ENCODE measurements around the gene ENTHD1. TPM values are rescaled to one million over a fixed set of nuclear protein-coding genes. Genes with fewer than 3 reads are reported as not detected.

The ENTHD1 gene
- total RNA-seq, 2 donors from 2014 or later, result 0.09 to 5.1 TPM

GRCh38 chr22:39935116-39935515 is 41.6 kb upstream of the ENTHD1 start:
- H3K36me3 ChIP-seq, result no peaks in the 10 kb centered on the region
- H3K9me3 ChIP-seq, result no peaks in the 10 kb centered on the region
- TF ChIP-seq POLR2AphosphoS5 (IDR thresholded peaks at IDR 0.05) (no peak), POLR2A (IDR thresholded peaks at IDR 0.05) (no peak), CTCF (IDR thresholded peaks at IDR 0.05) (no peak)
- H3K4me3 ChIP-seq, result no peak overlapping the region
- no peak overlapping the region for H3K27ac ChIP-seq
- no peaks in the 10 kb centered on the region for H3K27me3 ChIP-seq (replicated peaks; ENCODE audit: insufficient read depth)
- DNase-seq (ENCODE audit: low spot score), result no peak
- intact Hi-C loops (cut with DNase I), result no loop called here
- WGBS, result 70% methylated on average over 4 of the region's 4 CpGs
- no peaks in the 10 kb centered on the region for H3K4me1 ChIP-seq (replicated peaks)

- Histone ChIP-seq H3K9me3 (no peaks in the 10 kb centered on the region), H3K4me1 (replicated peaks) (no peaks in the 10 kb centered on the region), H3K27me3 (replicated peaks; ENCODE audit: insufficient read depth) (no peaks in the 10 kb centered on the region), H3K36me3 (no peaks in the 10 kb centered on the region), H3K27ac (no peak overlapping the region), H3K4me3 (no peak overlapping the region)
- WGBS, result 90% methylated on average over 8 of the region's 8 CpGs
- TF ChIP-seq POLR2AphosphoS5 (IDR thresholded peaks at IDR 0.05) (no peak), POLR2A (IDR thresholded peaks at IDR 0.05) (no peak), CTCF (IDR thresholded peaks at IDR 0.05) (no peak)
- no peak for DNase-seq (ENCODE audit: low spot score)
- intact Hi-C loops (cut with DNase I), result no loop called here
Observed at GRCh38 chr22:39933741-39934140, 40.2 kb upstream of the ENTHD1 start.

- WGBS, result 82% methylated on average over 7 of the region's 7 CpGs
- Histone ChIP-seq H3K4me1 (replicated peaks) (no peaks in the 10 kb centered on the region), H3K9me3 (no peaks in the 10 kb centered on the region), H3K27me3 (replicated peaks; ENCODE audit: insufficient read depth) (no peaks in the 10 kb centered on the region), H3K27ac (no peak overlapping the region), H3K36me3 (no peaks in the 10 kb centered on the region), H3K4me3 (no peak overlapping the region)
- no peak for TF ChIP-seq POLR2AphosphoS5 (IDR thresholded peaks at IDR 0.05)
- TF ChIP-seq CTCF (IDR thresholded peaks at IDR 0.05), result peak in 3 of 4 experiments; percentile 40 to 43 (median 42)
- intact Hi-C loops (cut with DNase I), result no loop called here
- no peak for DNase-seq (ENCODE audit: low spot score)
Observed at GRCh38 chr22:39932918-39933649, 39.5 kb upstream of the ENTHD1 start.

GRCh38 chr22:39932166-39932565 is 38.6 kb upstream of the ENTHD1 start:
- no peaks in the 10 kb centered on the region for H3K27me3 ChIP-seq (replicated peaks; ENCODE audit: insufficient read depth)
- DNase-seq (ENCODE audit: low spot score), result no peak
- H3K4me1 ChIP-seq (replicated peaks), result no peaks in the 10 kb centered on the region
- WGBS, result 75% methylated on average over 2 of the region's 2 CpGs
- intact Hi-C loops (cut with DNase I), result no loop called here
- TF ChIP-seq CTCF (IDR thresholded peaks at IDR 0.05), result no peak
- no peak for TF ChIP-seq POLR2A (IDR thresholded peaks at IDR 0.05)
- TF ChIP-seq POLR2AphosphoS5 (IDR thresholded peaks at IDR 0.05), result no peak
- no peaks in the 10 kb centered on the region for H3K36me3 ChIP-seq
- no peaks in the 10 kb centered on the region for H3K9me3 ChIP-seq
- H3K4me3 ChIP-seq, result no peak overlapping the region
- H3K27ac ChIP-seq, result no peak overlapping the region

- intact Hi-C loops (cut with DNase I), result no loop called here
- H3K27ac ChIP-seq, result no peak overlapping the region
- no peaks in the 10 kb centered on the region for H3K27me3 ChIP-seq (replicated peaks; ENCODE audit: insufficient read depth)
- TF ChIP-seq CTCF (IDR thresholded peaks at IDR 0.05) (no peak), POLR2A (IDR thresholded peaks at IDR 0.05) (no peak), POLR2AphosphoS5 (IDR thresholded peaks at IDR 0.05) (no peak)
- no peak for DNase-seq (ENCODE audit: low spot score)
- H3K9me3 ChIP-seq, result no peaks in the 10 kb centered on the region
- 72% methylated on average over 2 of the region's 2 CpGs for WGBS
- no peaks in the 10 kb centered on the region for H3K36me3 ChIP-seq
- no peaks in the 10 kb centered on the region for H3K4me1 ChIP-seq (replicated peaks)
- no peak overlapping the region for H3K4me3 ChIP-seq
Observed at GRCh38 chr22:39931251-39931650, 37.7 kb upstream of the ENTHD1 start.
